Gastroesophageal sphincter (tissue), 3 donors: ENCODE measurements around the gene DDX6.

Experiments used
- EP300 ChIP-seq: sonication (generic); formaldehyde crosslinking; IDR thresholded peaks from one replicate; pipeline ENCODE4 v1.6.1; 2017; ENCODE audit warnings: antibody characterized with exemption, mild to moderate bottlenecking
- POLR2A ChIP-seq, 2 donors: fragments of 450-650 bp; IDR thresholded peaks; one replicate each; pipeline ENCODE4 v1.6.1; 2017; ENCODE audit warnings: antibody characterized with exemption in 2 of 2, mild to moderate bottlenecking in 2 of 2, moderate library complexity in 1 of 2
- POLR2AphosphoS5 ChIP-seq: sonication (generic); formaldehyde crosslinking; IDR thresholded peaks from one replicate; pipeline ENCODE4 v1.6.1; 2017; ENCODE audit warnings: antibody characterized with exemption
- TF ChIP-seq, protein P1 (sequence below), 4 experiments: fragments of 200-600 bp in 2 of 4; fragments of 450-650 bp in 2 of 4; sonication (generic) in 1 of 4; IDR thresholded peaks; one replicate each; pipeline ENCODE4 v1.5.1; 2017 to 2019; ENCODE audit warnings: antibody characterized with exemption in 4 of 4, mild to moderate bottlenecking in 2 of 4, moderate library complexity in 2 of 4

DNA sequence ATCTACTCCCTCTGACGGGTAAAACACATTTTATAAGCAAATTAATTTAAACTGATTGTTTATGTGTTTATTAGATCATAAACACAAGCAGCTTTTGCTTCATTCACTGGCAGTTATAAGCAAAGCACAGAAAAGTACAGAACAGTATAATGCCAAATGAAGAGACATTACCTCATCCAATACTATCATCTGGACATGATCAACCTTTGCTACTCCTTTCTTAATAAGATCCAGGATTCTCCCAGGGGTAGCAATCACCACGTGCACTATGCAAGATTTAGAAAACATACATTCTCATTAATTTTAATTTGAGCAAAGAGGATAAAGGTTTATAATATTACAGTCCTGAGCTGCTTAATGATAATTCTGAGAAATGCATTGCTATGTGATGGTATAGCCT, 27.9 kb downstream of the DDX6 start:
- TF ChIP-seq, protein P1, sequence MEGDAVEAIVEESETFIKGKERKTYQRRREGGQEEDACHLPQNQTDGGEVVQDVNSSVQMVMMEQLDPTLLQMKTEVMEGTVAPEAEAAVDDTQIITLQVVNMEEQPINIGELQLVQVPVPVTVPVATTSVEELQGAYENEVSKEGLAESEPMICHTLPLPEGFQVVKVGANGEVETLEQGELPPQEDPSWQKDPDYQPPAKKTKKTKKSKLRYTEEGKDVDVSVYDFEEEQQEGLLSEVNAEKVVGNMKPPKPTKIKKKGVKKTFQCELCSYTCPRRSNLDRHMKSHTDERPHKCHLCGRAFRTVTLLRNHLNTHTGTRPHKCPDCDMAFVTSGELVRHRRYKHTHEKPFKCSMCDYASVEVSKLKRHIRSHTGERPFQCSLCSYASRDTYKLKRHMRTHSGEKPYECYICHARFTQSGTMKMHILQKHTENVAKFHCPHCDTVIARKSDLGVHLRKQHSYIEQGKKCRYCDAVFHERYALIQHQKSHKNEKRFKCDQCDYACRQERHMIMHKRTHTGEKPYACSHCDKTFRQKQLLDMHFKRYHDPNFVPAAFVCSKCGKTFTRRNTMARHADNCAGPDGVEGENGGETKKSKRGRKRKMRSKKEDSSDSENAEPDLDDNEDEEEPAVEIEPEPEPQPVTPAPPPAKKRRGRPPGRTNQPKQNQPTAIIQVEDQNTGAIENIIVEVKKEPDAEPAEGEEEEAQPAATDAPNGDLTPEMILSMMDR (IDR thresholded peaks at IDR 0.05): no peak
- TF ChIP-seq POLR2AphosphoS5 (no peak), POLR2A (IDR thresholded peaks at IDR 0.05) (no peak), EP300 (no peak)
